ENCODE measurements around the gene MPLKIP.
"Not testable (repeated sequence)": the region's sequence is repeated elsewhere in the genome, so short reads cannot be mapped to it uniquely, and the experiment has no call there.

MPLKIP gene

DNA sequence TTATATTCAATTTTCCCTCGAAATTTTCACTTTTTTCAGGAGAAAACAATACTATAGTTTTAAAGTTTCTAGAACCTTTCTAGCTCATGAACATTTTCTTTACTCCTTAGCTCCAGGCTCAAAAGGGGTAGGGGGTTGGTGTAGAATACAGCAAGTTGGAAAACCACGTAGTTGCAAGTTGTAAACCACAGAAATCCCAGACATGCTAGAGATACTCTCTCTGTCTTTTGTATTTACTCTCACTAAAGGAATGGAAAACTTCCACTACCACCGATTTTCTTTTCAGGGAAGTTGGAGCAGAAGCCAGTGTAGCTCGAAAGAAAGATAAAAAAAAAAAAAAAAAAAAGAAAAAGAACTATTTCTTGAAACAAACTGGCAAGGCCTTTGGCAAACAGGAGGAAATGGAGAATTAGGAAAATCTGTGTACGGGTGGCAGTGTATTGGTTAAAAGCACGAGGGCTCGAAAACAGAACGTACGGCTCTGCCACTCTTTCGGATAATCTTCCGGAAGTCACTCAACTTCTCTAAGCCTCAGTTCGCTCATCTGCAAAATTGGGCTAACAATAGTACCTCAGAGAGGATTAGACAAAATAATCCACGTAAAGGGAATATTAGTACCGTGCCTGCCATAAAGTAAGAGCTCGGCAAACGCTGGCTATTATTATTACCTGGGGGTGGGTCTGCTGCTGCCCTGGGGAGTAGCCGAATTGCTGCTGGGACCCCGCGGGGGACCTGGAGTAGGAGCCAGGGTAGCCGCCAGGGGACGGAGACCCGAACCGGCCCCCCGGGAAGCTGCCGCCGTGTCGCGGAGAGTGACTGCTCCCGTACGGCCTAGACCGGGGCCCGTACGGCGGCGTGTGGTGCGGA is 628 bp downstream of the MPLKIP start:
- peak; percentile 17 for DNase-seq (ENCODE audit: low spot score)

- DNase-seq (ENCODE audit: low spot score) = no peak
These were observed 11.5 kb downstream of the MPLKIP start for GRCh38 chr7:40122940-40123254.

DNA sequence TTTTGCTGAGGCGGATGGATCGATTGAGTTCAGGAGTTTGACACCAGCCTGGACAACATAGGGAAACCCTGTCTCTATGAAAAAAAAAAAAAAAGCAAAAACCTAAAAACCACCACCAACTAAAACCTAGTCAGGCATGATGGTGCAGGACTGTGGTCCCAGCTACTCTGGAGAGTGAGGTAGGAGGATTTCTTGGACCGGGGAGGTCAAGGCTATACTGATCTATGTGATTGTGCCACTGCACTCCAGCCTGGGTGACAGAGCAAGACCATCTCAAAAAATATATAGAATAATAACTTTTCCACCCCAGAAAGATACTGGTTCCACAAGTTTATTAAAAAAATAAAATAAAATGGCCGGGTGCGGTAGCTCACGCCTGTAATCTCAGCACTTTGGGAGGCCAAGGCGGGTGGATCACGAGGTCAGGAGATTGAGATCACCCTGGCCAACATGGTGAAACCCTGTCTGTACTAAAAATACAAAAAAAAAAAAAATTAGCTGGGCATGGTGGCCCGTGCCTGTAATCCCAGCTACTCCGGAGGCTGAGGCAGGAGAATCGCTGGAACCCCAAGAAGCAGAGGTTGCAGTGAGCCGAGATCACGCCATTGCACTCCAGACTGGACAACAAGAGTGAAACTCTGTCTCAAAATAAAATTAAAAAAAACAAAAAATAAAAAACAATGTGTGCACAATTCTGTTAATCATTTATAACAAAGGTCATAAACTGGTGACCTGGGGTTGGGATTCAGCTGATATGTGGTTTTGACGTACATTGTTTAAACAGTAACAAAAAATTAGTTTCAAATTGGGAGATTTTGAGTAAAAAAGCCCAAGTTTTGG is 12.1 kb downstream of the MPLKIP start:
- DNase-seq (ENCODE audit: low spot score) = not testable (repeated sequence)

- no peak for DNase-seq (ENCODE audit: low spot score)
These were observed 14.4 kb downstream of the MPLKIP start for GRCh38 chr7:40120020-40120419.

DNA sequence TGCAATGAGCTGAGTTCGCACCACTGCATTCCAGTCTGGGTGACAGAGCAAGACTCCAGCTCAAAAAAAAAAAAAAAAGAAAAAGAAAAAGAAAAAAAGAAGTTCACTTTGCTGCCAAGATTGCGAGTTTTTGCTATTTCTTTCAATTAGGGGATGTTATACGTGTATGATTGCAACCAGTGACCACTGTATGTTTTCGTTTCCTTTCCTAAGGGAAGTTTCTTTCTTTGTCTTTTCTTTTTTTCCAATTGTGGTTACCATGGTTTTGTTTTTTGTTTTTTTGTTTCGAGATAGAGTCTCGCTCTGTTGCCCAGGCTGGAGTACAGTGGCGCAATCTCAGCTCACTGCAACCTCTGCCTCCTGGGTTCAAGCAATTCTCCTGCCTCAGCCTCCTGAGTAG is 16.2 kb downstream of the MPLKIP start:
- DNase-seq (ENCODE audit: low spot score) = not testable (repeated sequence)

- not testable (repeated sequence) for DNase-seq (ENCODE audit: low spot score)
These were observed 17.2 kb downstream of the MPLKIP start for GRCh38 chr7:40117199-40117598.

- DNase-seq (ENCODE audit: low spot score) = no peak
These were observed 18.5 kb downstream of the MPLKIP start for GRCh38 chr7:40115936-40116335.

GRCh38 chr7:40105879-40106473 is 28.4 kb downstream of the MPLKIP start:
- no peak for DNase-seq (ENCODE audit: low spot score)

DNA sequence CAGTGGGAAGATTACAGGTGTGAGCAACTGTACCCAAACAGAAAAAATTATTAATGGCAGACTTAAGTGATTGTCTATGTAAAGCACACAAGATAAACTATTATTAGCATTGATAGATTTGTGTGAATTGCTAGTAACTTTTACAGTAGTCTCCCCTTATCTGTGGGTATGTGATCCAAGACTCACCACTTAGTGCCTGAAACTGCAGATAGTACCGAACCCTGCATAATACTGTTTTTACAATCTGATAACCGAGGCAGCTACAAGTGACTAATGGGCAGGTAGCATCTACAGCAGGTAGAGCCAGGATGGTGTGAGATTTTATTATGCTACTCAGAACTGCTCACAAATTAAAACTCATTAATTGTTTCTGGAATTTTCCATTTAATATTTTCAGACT is 31.5 kb downstream of the MPLKIP start:
- DNase-seq (ENCODE audit: low spot score) = no peak

DNA sequence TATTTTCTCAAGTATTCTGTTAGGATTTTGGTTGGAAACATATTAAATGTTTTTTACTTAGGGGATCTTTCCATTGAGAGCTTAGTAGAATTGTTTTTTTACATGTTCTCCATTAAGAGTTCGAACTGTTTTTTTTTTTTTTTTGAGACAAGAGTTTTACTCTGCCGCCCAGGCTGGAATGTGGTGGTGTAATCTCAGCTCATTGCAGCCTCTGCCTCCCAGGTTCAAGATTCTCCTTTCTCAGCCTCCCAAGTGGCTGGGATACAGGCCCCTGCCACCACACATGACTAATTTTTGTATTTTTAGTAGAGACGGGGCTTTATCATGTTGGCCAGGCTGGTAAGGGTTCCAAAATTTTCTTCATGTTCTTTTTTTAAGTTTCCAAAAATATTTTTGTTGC is 33.2 kb downstream of the MPLKIP start:
- no peak for DNase-seq (ENCODE audit: low spot score)

DNA sequence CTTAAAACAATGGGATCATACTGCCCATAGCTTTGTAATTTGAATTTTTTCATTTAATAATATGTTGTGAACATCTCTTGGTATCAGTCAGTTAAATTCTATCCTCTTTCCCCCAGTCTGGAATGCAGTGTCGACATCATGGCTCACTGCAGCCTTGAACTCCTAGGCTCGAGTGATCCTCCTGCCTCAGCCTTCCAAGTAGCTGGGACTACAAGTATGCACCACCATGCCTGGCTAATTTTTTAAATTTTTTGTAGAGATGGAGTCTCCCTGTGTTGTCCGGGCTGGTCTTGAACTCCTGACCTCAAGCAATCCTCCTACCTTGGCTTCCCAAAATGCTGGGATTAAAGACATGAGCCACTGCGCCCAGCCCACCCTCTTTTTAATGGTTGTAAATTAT is 34.6 kb downstream of the MPLKIP start:
- no peak for DNase-seq (ENCODE audit: low spot score)

GRCh38 chr7:40098810-40099209 is 35.6 kb downstream of the MPLKIP start:
- no peak for DNase-seq (ENCODE audit: low spot score)

- DNase-seq (ENCODE audit: low spot score) = no peak
These were observed 36.7 kb downstream of the MPLKIP start for GRCh38 chr7:40097728-40098127.

DNA sequence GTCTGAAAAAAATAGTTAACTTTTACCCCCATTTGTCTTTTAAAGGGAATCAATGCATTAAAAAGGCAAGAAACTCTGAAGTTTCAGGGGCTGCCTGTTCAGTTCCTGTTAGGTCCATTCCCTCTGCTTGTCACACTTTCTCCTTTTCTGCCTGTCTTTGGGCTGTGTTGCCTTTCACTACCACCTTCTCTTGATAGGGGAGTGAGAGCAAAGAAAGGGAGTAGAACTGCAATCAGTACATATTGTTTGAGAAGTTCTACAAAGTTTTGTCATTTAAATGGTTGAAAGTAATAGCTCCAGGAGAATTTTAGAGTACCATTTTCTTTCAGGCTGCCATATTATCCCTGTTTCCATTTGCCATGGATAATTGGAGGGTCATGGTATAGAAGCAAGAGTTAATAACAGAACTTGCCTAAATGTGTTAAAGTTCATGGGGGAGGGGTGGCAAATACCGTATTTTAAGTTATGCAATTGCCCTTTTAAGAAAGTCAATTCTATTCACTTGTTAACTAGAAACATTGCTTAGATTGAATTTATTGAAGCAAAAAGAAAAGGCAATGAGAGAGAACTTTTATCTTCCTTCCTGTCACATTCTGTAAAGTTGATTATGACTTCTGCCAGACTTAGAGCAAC is 38.6 kb downstream of the MPLKIP start:
- DNase-seq (ENCODE audit: low spot score) = no peak

DNA sequence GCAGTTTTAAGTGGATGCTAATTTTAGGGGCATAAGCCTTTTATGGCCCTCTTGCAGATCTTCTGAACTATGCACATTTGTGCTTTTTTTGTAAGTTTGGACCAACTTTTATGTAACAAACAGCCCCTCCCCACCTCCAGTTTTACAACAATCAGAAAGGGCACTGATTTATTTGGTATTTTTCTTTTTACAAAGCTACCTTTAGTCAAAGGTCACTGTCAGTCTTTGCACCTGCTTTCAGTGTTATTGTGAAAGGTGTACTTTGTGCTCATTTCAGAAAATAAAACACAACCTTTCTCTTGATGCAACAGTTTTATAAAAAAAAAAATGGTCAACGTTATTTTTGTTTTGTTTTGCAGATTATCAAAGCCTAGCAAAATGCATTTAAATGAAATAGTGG is 39.2 kb downstream of the MPLKIP start:
- DNase-seq (ENCODE audit: low spot score) = no peak

DNA sequence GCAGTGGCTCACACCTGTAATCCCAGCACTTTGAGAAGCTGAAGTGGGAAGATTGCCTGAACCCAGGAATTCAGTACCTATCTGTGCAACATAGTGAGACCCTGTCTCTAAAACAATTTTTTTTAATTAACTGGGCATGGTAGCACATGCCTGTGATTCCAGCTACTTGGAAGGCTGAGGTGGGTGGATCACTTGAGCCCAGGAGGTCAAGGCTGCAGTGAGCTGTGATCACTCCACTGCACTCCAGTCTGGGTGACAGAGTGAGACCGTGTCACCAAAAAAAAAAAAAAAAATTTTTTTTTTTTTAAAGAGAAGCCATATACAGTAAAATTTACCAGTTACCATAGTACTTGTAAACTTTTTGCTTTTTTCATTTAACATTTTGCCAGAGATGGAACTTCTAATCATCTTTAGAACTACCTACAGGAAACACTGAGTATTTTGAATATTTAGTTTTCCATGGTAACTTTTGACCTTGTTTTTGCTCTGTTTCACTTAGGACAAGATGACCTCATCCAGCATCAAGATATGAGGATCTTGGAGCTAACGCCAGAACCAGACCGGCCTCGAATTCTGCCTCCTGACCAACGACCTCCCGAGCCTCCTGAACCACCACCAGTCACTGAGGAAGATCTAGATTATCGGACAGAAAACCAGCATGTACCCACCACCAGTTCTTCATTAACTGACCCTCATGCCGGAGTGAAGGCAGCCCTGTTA is 40.6 kb downstream of the MPLKIP start:
- no peak for DNase-seq (ENCODE audit: low spot score)

DNA sequence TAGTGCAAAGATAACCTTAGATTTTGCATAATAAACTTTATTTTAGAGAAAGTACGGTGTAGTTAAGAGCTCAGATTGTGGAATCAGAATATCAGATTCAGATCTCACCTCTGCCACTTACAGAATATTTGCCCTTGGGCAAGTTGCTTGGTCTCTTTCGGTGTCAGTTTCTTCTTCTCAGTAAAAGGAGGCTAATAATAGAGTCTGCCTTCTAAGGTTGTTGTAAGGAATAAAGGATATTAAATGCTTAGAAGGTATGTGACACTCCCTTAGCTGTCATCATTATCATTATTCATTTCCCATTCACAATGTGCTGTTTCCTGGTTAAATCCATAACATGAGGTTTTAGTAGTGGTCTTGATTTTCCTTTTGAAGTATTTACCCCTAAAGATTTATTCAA is 42.2 kb downstream of the MPLKIP start:
- no peak for DNase-seq (ENCODE audit: low spot score)

DNA sequence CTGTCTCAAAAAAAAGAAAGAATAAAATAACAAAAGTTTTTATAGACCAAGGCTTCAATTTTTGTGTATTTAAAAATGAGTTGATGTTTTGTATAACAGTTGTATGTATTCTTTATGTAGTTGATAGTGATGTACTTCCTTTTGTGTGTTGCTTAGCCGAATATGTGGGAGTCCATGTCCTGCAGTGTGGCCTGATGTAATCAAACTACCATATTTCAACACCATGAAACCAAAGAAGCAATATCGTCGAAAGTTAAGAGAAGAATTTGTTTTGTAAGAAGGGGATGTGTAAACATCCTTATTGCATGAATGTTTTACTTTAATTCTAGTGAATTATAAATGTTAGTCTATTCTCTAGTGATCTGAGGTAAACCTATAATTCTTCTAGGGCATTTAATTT is 56.6 kb downstream of the MPLKIP start:
- DNase-seq (ENCODE audit: low spot score) = no peak
